Activated naive CD8-positive, alpha-beta T cell treated with anti-CD3 and anti-CD28 coated beads for 36 hours (primary cell): ENCODE results near the gene ETV1. TPM values are rescaled to one million over a fixed set of nuclear protein-coding genes. Genes with fewer than 3 reads are reported as not detected.
"Not testable (repeated sequence)": the region's sequence is repeated elsewhere in the genome, so short reads cannot be mapped to it uniquely, and the experiment has no call there.

Experiments
- DNase-seq: peaks from one replicate; pipeline ENCODE4 v3.0.0; 2021
- H3K27ac Mint-ChIP-seq: one replicate; pipeline ENCODE4 v1.8.0; 2022; ENCODE audit warnings: mild to moderate bottlenecking, moderate library complexity, mixed read lengths
- H3K27me3 Mint-ChIP-seq: one replicate; pipeline ENCODE4 v1.8.0; 2022; ENCODE audit warnings: mild to moderate bottlenecking, mixed read lengths
- H3K36me3 Mint-ChIP-seq: one replicate; pipeline ENCODE4 v1.8.0; 2021; ENCODE audit warnings: mild to moderate bottlenecking, mixed read lengths
- H3K4me1 Mint-ChIP-seq: one replicate; pipeline ENCODE4 v1.8.0; 2021; ENCODE audit warnings: mixed read lengths
- H3K4me3 Mint-ChIP-seq: one replicate; pipeline ENCODE4 v1.8.0; 2022; ENCODE audit warnings: mild to moderate bottlenecking, moderate library complexity, mixed read lengths
- H3K9me3 Mint-ChIP-seq: one replicate; pipeline ENCODE4 v1.8.0; 2022; ENCODE audit warnings: mixed read lengths
- total RNA-seq, 2 experiments: library from RNA; stranded (reverse); gene quantifications; one replicate each; pipeline ENCODE4 v1.2.3, GENCODE V29; 2021

The ETV1 gene
- total RNA-seq, 2 experiments from 2014 or later: 0.10 TPM; not detected in 1

GRCh38 chr7:13918333-13918732, 71.1 kb downstream of the ETV1 start:
- H3K4me1 Mint-ChIP-seq, H3K27ac Mint-ChIP-seq, H3K4me3 Mint-ChIP-seq, DNase-seq, H3K36me3 Mint-ChIP-seq, H3K27me3 Mint-ChIP-seq, H3K9me3 Mint-ChIP-seq: not testable (repeated sequence)

DNA sequence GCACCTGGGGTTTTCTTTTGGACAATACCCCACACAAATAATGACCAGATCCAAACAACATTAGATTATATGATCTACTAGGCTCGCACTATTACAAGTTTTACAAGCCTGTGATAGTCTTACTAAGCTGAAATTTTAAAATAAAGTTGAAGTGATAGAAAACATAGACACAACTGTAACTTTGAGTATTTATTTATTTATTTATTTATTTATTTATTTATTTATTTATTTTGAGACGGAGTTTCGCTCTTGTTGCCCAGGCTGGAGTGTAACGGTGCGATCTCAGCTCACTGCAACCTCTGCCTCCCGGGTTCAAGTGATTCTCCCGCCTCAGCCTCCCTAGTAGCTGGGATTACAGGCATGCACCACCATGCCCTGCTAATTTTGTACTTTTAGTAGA, 72.4 kb downstream of the ETV1 start:
- not testable (repeated sequence) for H3K27ac Mint-ChIP-seq, H3K36me3 Mint-ChIP-seq, H3K9me3 Mint-ChIP-seq, DNase-seq, H3K4me3 Mint-ChIP-seq, H3K4me1 Mint-ChIP-seq, H3K27me3 Mint-ChIP-seq

DNA sequence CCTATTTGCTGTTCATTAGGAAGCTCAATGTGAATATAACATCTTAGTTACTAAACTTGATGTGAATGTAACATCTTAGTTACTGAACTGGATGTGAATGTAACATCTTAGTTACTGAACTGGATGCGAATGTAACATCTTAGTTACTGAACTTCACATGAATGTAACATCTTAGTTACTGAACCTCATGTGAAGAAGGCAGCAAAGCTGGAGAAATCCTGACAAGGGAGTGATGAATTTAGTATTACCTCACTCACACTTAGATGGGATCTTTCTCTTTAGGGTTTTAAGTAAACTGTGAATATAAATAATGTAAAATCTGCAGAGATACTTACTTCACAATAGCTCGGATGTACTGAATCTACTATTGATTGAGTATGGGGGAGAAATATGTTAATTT, 73.6 kb downstream of the ETV1 start:
- no peaks in the 10 kb centered on the region for H3K9me3 Mint-ChIP-seq
- no peaks in the 10 kb centered on the region for H3K27me3 Mint-ChIP-seq
- H3K27ac Mint-ChIP-seq: no peak overlapping the region
- DNase-seq: no peak
- H3K36me3 Mint-ChIP-seq: no peaks in the 10 kb centered on the region
- peaks cover 8% of the 10 kb centered on the region for H3K4me1 Mint-ChIP-seq
- H3K4me3 Mint-ChIP-seq: no peak overlapping the region

DNA sequence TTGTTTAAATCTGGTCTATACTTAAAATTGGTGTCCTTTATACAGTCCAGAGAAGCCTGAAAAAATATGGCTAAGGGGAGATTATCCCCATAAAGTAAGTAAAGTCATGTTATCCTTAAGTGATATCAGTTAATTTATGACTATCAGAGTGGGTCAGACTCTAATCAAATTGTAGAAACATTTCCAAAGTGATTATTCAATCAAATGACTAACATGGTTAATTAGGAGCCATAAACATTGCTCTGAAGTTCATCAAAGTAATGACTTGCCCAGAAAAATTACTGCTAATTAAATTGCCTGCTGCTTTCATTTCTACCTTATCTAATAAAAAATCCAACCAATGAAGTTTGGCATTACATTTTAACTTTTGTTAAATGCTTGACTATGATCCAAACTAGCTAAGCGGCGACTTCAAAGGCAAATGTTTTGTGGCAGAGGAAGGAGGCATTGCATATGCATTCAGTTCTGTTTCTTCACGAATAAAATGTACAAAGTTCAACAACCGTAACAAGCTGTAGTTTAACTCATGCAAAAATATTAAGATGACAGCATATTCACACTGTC, 76.7 kb downstream of the ETV1 start:
- H3K4me1 Mint-ChIP-seq: peaks cover 19% of the 10 kb centered on the region
- no peak overlapping the region for H3K27ac Mint-ChIP-seq
- DNase-seq: no peak
- H3K36me3 Mint-ChIP-seq: no peaks in the 10 kb centered on the region
- H3K9me3 Mint-ChIP-seq: no peaks in the 10 kb centered on the region
- H3K4me3 Mint-ChIP-seq: no peak overlapping the region
- H3K27me3 Mint-ChIP-seq: no peaks in the 10 kb centered on the region

GRCh38 chr7:13911909-13912308, 77.6 kb downstream of the ETV1 start:
- no peaks in the 10 kb centered on the region for H3K36me3 Mint-ChIP-seq
- H3K27me3 Mint-ChIP-seq: no peaks in the 10 kb centered on the region
- no peak overlapping the region for H3K4me3 Mint-ChIP-seq
- H3K27ac Mint-ChIP-seq: no peak overlapping the region
- H3K4me1 Mint-ChIP-seq: peaks cover 19% of the 10 kb centered on the region
- H3K9me3 Mint-ChIP-seq: no peaks in the 10 kb centered on the region
- no peak for DNase-seq

- Mint-ChIP-seq H3K4me3 (no peak overlapping the region), H3K4me1 (peaks cover 19% of the 10 kb centered on the region)
Observed at GRCh38 chr7:13910805-13911551, 78.5 kb downstream of the ETV1 start.

DNA sequence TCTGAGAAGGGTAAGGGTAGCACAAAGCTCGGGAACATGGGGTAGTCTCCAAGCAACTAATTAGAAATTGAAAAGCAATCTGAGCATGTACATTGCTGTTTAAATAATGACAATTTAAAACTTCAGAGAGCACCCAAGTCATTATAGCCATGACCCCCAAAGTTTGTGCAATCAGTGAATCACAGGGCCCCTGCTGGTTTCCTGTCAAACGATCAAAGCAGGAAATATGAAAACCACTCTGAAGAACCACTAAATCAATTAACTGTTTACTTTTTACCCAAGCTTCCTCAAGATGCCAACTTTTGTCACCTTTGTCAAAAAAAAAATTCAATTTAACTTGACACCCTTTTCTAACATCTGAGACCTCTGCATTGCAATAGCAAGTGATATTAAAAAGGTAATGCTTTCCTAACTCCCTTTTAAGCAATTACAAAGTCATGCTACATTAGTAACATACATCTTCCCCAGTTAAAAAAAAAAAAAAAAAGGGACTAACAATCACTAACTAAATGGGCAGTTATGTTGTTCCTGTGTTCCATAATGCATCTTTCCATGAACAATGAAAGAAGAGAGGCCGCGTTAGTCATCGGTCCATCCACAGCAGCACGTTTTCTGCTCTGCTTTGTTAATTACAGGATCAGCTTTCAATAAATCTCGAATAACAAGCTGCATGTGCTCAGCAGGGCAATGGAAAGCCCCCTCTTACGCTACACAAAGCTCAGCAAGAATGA, 80.6 kb downstream of the ETV1 start:
- Mint-ChIP-seq H3K27me3 (no peaks in the 10 kb centered on the region), H3K27ac (no peak overlapping the region), H3K4me3 (no peak overlapping the region), H3K36me3 (no peaks in the 10 kb centered on the region), H3K9me3 (no peaks in the 10 kb centered on the region), H3K4me1 (peaks cover 22% of the 10 kb centered on the region)
- peak; percentile 1 for DNase-seq

More at GRCh38 chr7:13910805-13911551, 78.5 kb downstream of the ETV1 start:
- no peaks in the 10 kb centered on the region for H3K36me3 Mint-ChIP-seq
- H3K9me3 Mint-ChIP-seq: no peaks in the 10 kb centered on the region
- H3K27me3 Mint-ChIP-seq: no peaks in the 10 kb centered on the region
- peak overlapping the region; percentile 29 for H3K27ac Mint-ChIP-seq
- DNase-seq: no peak

DNA sequence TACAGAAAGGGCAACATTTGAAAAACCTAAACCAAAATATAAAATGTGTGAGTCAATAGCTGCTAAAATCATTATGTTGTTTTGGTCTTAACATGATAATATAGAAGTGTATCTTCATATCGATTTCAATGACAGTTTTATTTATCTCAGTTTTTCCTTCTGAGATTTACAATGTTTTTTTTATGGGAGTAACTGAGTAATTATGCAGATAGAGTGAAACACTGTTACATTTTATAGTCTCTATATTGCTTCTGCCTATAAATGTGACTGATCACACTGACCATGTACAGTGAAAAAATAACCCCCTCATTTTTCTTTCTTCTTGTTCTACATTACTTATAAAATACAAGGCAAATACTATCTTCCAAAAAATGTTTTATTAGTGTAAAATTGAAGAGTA, 81.6 kb downstream of the ETV1 start:
- H3K9me3 Mint-ChIP-seq: no peaks in the 10 kb centered on the region
- no peaks in the 10 kb centered on the region for H3K27me3 Mint-ChIP-seq
- no peak for DNase-seq
- H3K27ac Mint-ChIP-seq: no peak overlapping the region
- no peak overlapping the region for H3K4me3 Mint-ChIP-seq
- no peaks in the 10 kb centered on the region for H3K36me3 Mint-ChIP-seq
- peaks cover 21% of the 10 kb centered on the region for H3K4me1 Mint-ChIP-seq

GRCh38 chr7:13904689-13905088, 84.8 kb downstream of the ETV1 start:
- no peak overlapping the region for H3K27ac Mint-ChIP-seq
- no peaks in the 10 kb centered on the region for H3K27me3 Mint-ChIP-seq
- H3K36me3 Mint-ChIP-seq: no peaks in the 10 kb centered on the region
- no peak overlapping the region for H3K4me3 Mint-ChIP-seq
- H3K4me1 Mint-ChIP-seq: peaks cover 12% of the 10 kb centered on the region
- DNase-seq: no peak
- H3K9me3 Mint-ChIP-seq: no peaks in the 10 kb centered on the region

DNA sequence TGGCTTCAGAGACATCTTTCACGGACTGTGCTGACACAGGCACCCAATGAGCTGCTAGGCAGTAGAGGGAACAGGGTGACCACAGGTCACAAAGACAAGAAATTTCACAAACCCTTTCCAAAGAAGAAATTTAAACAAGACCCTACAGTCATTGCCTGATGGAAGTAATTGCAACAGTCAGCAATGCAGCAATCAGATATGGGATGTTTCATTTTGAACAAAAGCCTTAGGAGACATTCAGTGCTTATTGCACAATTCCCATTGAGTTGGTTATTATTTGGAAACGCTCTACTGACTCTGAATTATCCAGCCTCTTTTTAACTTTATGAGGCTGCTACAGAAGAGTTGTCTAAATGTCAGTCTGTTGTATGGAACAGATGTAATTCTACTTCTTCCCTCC, 85.5 kb downstream of the ETV1 start:
- no peak overlapping the region for H3K4me3 Mint-ChIP-seq
- no peak overlapping the region for H3K27ac Mint-ChIP-seq
- H3K4me1 Mint-ChIP-seq: peaks cover 10% of the 10 kb centered on the region
- H3K36me3 Mint-ChIP-seq: no peaks in the 10 kb centered on the region
- H3K27me3 Mint-ChIP-seq: no peaks in the 10 kb centered on the region
- DNase-seq: no peak
- H3K9me3 Mint-ChIP-seq: no peaks in the 10 kb centered on the region

- DNase-seq: no peak
- H3K9me3 Mint-ChIP-seq: no peaks in the 10 kb centered on the region
- no peaks in the 10 kb centered on the region for H3K27me3 Mint-ChIP-seq
- H3K4me3 Mint-ChIP-seq: no peak overlapping the region
- peaks cover 3% of the 10 kb centered on the region for H3K4me1 Mint-ChIP-seq
- H3K27ac Mint-ChIP-seq: no peak overlapping the region
- no peaks in the 10 kb centered on the region for H3K36me3 Mint-ChIP-seq
Observed at GRCh38 chr7:13901577-13901976, 87.9 kb downstream of the ETV1 start.

DNA sequence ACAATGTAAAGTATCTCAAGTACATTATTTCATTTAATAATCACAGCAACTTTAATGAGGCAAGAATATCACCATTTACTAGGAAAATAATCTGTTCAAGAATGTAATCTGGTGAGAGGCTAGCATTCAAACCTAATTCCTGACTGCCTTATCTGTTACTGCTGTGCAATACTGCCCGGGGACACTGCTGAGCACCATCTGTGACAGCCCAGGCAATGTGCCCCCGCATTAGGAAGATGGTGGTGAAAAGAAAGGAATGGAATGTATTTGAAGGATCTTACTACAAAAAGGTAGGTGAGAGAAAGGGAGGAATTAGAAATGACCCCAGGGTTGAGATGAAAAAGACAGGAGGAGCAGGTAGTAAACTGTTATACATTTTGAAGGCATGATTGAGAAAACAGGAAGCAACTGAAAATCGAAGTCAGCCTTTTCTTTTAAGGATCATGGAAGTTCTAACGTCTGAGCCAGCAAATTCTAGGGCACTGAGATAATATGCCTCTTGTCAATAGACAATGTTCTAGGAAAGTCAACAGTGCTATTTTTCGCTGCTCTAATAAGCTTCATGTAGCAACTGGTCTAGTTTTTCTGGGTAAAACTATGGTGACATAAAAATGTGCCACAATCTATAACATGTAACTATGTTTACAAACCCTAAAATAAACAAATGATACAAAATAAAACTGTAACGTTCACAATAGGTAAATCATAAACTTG, 90.4 kb downstream of the ETV1 start:
- H3K4me1 Mint-ChIP-seq: no peaks in the 10 kb centered on the region
- DNase-seq: no peak
- H3K9me3 Mint-ChIP-seq: no peaks in the 10 kb centered on the region
- no peak overlapping the region for H3K4me3 Mint-ChIP-seq
- no peaks in the 10 kb centered on the region for H3K27me3 Mint-ChIP-seq
- no peaks in the 10 kb centered on the region for H3K36me3 Mint-ChIP-seq
- no peak overlapping the region for H3K27ac Mint-ChIP-seq

DNA sequence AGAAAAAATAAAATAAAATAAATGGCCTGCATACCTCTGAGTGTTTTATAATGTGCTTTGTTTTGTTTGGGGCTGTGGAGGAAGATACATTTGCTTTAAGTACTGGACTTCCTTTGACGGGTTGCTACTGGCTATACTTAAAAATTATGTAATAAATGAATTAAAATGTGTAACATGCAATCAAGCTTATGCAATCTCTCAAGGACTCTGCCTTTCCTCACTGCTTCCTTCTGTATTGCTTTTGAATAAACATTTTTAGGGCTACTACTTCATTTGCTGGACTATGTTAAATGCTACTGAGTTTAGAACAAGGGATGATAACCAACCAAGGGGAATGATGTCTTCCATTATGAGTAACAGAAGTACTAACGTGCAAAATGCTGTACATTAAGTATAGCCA, 91.6 kb downstream of the ETV1 start:
- no peak overlapping the region for H3K4me3 Mint-ChIP-seq
- H3K36me3 Mint-ChIP-seq: no peaks in the 10 kb centered on the region
- DNase-seq: no peak
- H3K27ac Mint-ChIP-seq: no peak overlapping the region
- H3K4me1 Mint-ChIP-seq: no peaks in the 10 kb centered on the region
- H3K9me3 Mint-ChIP-seq: no peaks in the 10 kb centered on the region
- H3K27me3 Mint-ChIP-seq: no peaks in the 10 kb centered on the region

DNA sequence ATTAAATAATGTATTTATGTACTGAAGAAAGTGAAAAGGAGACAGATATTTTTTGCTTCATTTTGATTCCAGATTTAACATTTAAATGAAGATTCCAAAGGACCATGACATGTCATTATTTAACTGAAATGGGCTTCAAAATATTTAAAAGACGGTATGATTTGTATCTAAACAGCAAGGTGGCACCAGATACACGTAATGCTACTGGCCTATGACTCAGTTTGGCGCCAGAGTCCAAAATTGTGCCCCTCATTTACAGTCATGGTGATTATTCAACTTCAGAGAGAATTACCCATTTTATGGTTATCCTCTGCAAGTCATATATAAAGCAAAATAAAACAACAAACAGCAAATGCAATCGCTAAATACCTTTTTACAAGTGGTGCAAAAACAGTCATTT, 94.5 kb downstream of the ETV1 start:
- Mint-ChIP-seq H3K27me3 (no peaks in the 10 kb centered on the region), H3K9me3 (no peaks in the 10 kb centered on the region), H3K36me3 (no peaks in the 10 kb centered on the region), H3K27ac (no peak overlapping the region), H3K4me1 (no peaks in the 10 kb centered on the region), H3K4me3 (no peak overlapping the region)
- DNase-seq: no peak

GRCh38 chr7:13894377-13894776, 95.1 kb downstream of the ETV1 start:
- H3K27ac Mint-ChIP-seq: no peak overlapping the region
- H3K4me1 Mint-ChIP-seq: no peaks in the 10 kb centered on the region
- no peaks in the 10 kb centered on the region for H3K27me3 Mint-ChIP-seq
- DNase-seq: no peak
- no peak overlapping the region for H3K4me3 Mint-ChIP-seq
- no peaks in the 10 kb centered on the region for H3K36me3 Mint-ChIP-seq
- no peaks in the 10 kb centered on the region for H3K9me3 Mint-ChIP-seq
